Measurements from ENCODE around the gene TIGD1.

DNA sequence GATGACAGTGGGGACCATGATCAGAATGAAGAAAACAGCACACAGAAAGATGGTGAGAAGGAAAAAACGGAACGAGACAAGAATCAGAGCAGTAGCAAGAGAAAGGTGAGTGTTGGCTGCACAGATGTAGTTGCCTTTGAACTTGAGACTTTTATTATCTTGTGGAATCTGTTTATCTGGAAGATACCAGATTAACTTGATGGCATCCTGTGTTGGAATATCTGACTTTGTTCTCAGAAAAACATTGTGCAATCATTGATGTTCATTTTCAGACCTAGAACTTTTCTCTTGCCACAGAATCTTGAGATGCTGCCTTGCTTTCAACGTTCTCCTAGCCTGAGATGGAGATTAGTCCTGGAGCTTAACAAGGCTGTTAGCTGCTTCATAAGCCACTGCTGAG, 6.1 kb upstream of the TIGD1 start:
- no peak for TF ChIP-seq POLR2A (IDR thresholded peaks at IDR 0.05)
- TF ChIP-seq, protein P1, sequence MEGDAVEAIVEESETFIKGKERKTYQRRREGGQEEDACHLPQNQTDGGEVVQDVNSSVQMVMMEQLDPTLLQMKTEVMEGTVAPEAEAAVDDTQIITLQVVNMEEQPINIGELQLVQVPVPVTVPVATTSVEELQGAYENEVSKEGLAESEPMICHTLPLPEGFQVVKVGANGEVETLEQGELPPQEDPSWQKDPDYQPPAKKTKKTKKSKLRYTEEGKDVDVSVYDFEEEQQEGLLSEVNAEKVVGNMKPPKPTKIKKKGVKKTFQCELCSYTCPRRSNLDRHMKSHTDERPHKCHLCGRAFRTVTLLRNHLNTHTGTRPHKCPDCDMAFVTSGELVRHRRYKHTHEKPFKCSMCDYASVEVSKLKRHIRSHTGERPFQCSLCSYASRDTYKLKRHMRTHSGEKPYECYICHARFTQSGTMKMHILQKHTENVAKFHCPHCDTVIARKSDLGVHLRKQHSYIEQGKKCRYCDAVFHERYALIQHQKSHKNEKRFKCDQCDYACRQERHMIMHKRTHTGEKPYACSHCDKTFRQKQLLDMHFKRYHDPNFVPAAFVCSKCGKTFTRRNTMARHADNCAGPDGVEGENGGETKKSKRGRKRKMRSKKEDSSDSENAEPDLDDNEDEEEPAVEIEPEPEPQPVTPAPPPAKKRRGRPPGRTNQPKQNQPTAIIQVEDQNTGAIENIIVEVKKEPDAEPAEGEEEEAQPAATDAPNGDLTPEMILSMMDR (IDR thresholded peaks at IDR 0.05): no peak
